Measurements from ENCODE around the gene AGTRAP.

DNA sequence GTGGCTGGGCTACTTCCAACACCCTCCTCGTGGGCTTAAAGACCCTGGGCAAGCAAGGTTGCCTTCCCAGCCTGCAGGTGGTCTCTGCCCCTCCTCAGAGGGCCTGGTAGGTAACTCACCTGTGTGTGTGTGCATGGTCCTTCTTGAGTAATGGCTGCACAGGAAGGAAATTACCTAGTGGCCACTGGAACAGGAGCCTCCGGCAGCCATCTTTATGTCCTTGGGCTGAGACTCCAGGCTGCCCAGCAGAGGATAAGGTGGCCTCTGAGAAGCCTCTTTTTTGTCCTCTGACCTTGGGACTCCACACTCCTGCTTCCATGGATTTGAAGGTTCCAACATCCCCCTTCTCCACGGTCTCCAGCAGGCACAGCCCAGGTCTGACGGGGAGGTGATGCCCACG lies 24.4 kb upstream of the AGTRAP start:
- TF ChIP-seq, protein P1, sequence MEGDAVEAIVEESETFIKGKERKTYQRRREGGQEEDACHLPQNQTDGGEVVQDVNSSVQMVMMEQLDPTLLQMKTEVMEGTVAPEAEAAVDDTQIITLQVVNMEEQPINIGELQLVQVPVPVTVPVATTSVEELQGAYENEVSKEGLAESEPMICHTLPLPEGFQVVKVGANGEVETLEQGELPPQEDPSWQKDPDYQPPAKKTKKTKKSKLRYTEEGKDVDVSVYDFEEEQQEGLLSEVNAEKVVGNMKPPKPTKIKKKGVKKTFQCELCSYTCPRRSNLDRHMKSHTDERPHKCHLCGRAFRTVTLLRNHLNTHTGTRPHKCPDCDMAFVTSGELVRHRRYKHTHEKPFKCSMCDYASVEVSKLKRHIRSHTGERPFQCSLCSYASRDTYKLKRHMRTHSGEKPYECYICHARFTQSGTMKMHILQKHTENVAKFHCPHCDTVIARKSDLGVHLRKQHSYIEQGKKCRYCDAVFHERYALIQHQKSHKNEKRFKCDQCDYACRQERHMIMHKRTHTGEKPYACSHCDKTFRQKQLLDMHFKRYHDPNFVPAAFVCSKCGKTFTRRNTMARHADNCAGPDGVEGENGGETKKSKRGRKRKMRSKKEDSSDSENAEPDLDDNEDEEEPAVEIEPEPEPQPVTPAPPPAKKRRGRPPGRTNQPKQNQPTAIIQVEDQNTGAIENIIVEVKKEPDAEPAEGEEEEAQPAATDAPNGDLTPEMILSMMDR (conservative IDR thresholded peaks at IDR 0.05 in 1 of 2, IDR thresholded peaks at IDR 0.05 in 1 of 2; ENCODE audit: extremely low read depth in 1 of 2, insufficient read depth in 1 of 2, low read depth in 1 of 2, low read length in 2 of 2): no peak
- TF ChIP-seq EZH2 (IDR thresholded peaks at IDR 0.05; ENCODE audit: borderline replicate concordance, low read length): no peak
